Kidney (tissue), 14 donors: Measurements from ENCODE around the gene ANKRD33. TPM values are rescaled to one million over a fixed set of nuclear protein-coding genes. Genes with fewer than 3 reads are reported as not detected.
A peak's percentile ranks its signal among the peaks of the same experiment; 100 is the strongest.

Experiments
- DNase-seq, 5 donors: peaks; one replicate each; pipeline ENCODE4 v3.0.0-alpha.2; 2013 to 2020
- FAIRE-seq: peaks from 2 replicates; lab custom pipeline; 2012; peaks lifted over from hg19 to GRCh38; lab: Jason Lieb, UNC
- H3K27ac ChIP-seq, 2 donors: one replicate each; pipeline ENCODE4 v1.7.0; 2013; ENCODE audit warnings: low read depth in 2 of 2, low read length in 2 of 2, inconsistent platforms in 1 of 2
- H3K27me3 ChIP-seq: one replicate; pipeline ENCODE4 v1.7.1; 2013; ENCODE audit warnings: low read length, inconsistent platforms; ENCODE audit not compliant: control insufficient read depth, insufficient read depth
- H3K36me3 ChIP-seq, 3 donors: one replicate each; pipeline versions ENCODE4 v1.7.0 to v1.7.1; 2013; ENCODE audit warnings: low read length in 3 of 3, control low read depth in 1 of 3, inconsistent platforms in 1 of 3; ENCODE audit not compliant: insufficient read depth in 3 of 3, control insufficient read depth in 2 of 3
- H3K4me1 ChIP-seq, 3 donors: one replicate each; pipeline versions ENCODE4 v1.7.0 to v1.7.1; 2013; ENCODE audit warnings: low read length in 3 of 3, inconsistent platforms in 1 of 3, low read depth in 1 of 3; ENCODE audit not compliant: control insufficient read depth in 2 of 3, insufficient read depth in 2 of 3
- H3K4me3 ChIP-seq, 3 donors: one replicate each; pipeline versions ENCODE4 v1.7.0 to v1.8.1; 2013; ENCODE audit warnings: low read length in 3 of 3, control low read depth in 1 of 3, inconsistent platforms in 1 of 3
- H3K9ac ChIP-seq, 3 donors: one replicate each; pipeline versions ENCODE4 v1.7.0 to v1.7.1; 2013; ENCODE audit warnings: low read length in 3 of 3, control low read depth in 1 of 3, inconsistent platforms in 1 of 3
- H3K9me3 ChIP-seq, 3 donors: one replicate each; pipeline versions ENCODE4 v1.7.0 to v1.7.1; 2013; ENCODE audit warnings: low read length in 3 of 3, control low read depth in 1 of 3, inconsistent platforms in 1 of 3; ENCODE audit not compliant: control insufficient read depth in 2 of 3, insufficient read depth in 1 of 3
- intact Hi-C: fragments of 100-400 bp; cut with DNase I; formaldehyde crosslinking; loops from one replicate; pipeline ENCODE4 v1.11.1; 2022
- polyA plus RNA-seq: library from polyadenylated mRNA; stranded (reverse); fragments of 350-450 nt; fragmentation: Illumina TruSeq; extraction: RNeasy Lipid Tissue Mini Kit (QIAGEN cat#74804); gene quantifications from one replicate; pipeline ENCODE4 v1.2.3, GENCODE V29; 2014; ENCODE audit warnings: low read depth, low replicate concordance; ENCODE audit not compliant: insufficient read depth
- total RNA-seq: library from RNA; stranded (reverse); fragmentation: NEBNext Ultra II Directional; extraction: Animal tissue kit (Norgen Biotek cat#: 25700); gene quantifications from one replicate; pipeline ENCODE4 v1.2.1, GENCODE V29; 2021
- TF ChIP-seq, protein P1 (sequence below): IDR thresholded peaks from 3 replicates; pipeline ENCODE4 v1.5.1; 2012; ENCODE audit warnings: mild to moderate bottlenecking, moderate library complexity, borderline replicate concordance; ENCODE audit not compliant: insufficient read depth; ENCODE audit errors: extremely low read depth
- donor health status: control.
- donor health status: control.
- donor health status: control.
- donor health status: control.
- donor health status: control.
- donor health status: DM: yes; HTN: yes; CAD: no.
- donor health status: Normal renal cell carcinoma (clear cell type).

The ANKRD33 gene
- total and polyA plus RNA-seq, 2 donors from 2014 or later: not detected

- no peak for FAIRE-seq
- Histone ChIP-seq H3K4me3 (no peak overlapping the region), H3K27me3 (no peaks in the 10 kb centered on the region), H3K27ac (no peak overlapping the region), H3K9me3 (no peaks in the 10 kb centered on the region), H3K9ac (no peak overlapping the region), H3K36me3 (no peaks in the 10 kb centered on the region), H3K4me1 (peaks cover 0 to 15% (median 12%) of the 10 kb centered on the region in 3 donors)
- intact Hi-C loops: no loop called here
- DNase-seq: peak in 1 of 5 donors; percentile 61
- TF ChIP-seq, protein P1, sequence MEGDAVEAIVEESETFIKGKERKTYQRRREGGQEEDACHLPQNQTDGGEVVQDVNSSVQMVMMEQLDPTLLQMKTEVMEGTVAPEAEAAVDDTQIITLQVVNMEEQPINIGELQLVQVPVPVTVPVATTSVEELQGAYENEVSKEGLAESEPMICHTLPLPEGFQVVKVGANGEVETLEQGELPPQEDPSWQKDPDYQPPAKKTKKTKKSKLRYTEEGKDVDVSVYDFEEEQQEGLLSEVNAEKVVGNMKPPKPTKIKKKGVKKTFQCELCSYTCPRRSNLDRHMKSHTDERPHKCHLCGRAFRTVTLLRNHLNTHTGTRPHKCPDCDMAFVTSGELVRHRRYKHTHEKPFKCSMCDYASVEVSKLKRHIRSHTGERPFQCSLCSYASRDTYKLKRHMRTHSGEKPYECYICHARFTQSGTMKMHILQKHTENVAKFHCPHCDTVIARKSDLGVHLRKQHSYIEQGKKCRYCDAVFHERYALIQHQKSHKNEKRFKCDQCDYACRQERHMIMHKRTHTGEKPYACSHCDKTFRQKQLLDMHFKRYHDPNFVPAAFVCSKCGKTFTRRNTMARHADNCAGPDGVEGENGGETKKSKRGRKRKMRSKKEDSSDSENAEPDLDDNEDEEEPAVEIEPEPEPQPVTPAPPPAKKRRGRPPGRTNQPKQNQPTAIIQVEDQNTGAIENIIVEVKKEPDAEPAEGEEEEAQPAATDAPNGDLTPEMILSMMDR: no peak
These were observed 50.0 kb downstream of the ANKRD33 start for GRCh38 chr12:51937926-51938325.

GRCh38 chr12:51938726-51939125 is 50.8 kb downstream of the ANKRD33 start:
- H3K9ac ChIP-seq: no peak overlapping the region
- no peak for FAIRE-seq

GRCh38 chr12:51941011-51941581 is 53.2 kb downstream of the ANKRD33 start:
- H3K36me3 ChIP-seq: no peaks in the 10 kb centered on the region
- no peak overlapping the region for H3K4me3 ChIP-seq
- intact Hi-C loops: no loop called here
- H3K9me3 ChIP-seq: peaks cover 0 to 8% (median 0%) of the 10 kb centered on the region in 3 donors
- H3K27me3 ChIP-seq: no peaks in the 10 kb centered on the region
- no peak for FAIRE-seq
- no peak overlapping the region for H3K9ac ChIP-seq
- no peak overlapping the region for H3K27ac ChIP-seq
- H3K4me1 ChIP-seq: peaks cover 0 to 15% (median 14%) of the 10 kb centered on the region in 3 donors
- DNase-seq: peak in 1 of 5 donors; percentile 72
- TF ChIP-seq, protein P1: no peak

More at GRCh38 chr12:51938726-51939125, 50.8 kb downstream of the ANKRD33 start:
- H3K36me3 ChIP-seq: no peaks in the 10 kb centered on the region
- TF ChIP-seq, protein P1: no peak
- no peaks in the 10 kb centered on the region for H3K27me3 ChIP-seq
- H3K9me3 ChIP-seq: no peaks in the 10 kb centered on the region
- no peak overlapping the region for H3K27ac ChIP-seq
- peaks cover 0 to 15% (median 14%) of the 10 kb centered on the region in 3 donors for H3K4me1 ChIP-seq
- no peak for DNase-seq
- intact Hi-C loops: no loop called here
- H3K4me3 ChIP-seq: no peak overlapping the region

Other genes starting within 250 kb of the ANKRD33 start
- gene FIGNL2, start 39.4 kb upstream of the ANKRD33 start, total RNA-seq: 6.1 TPM
- 3.1 TPM for gene FIGNL2, start 39.4 kb upstream of the ANKRD33 start, polyA plus RNA-seq
- gene ACVRL1, start 19.4 kb downstream of the ANKRD33 start, total RNA-seq: 88.4 TPM
- gene ACVRL1, start 19.4 kb downstream of the ANKRD33 start, polyA plus RNA-seq: 29.1 TPM
- 95.5 TPM for gene ACVR1B, start 63.6 kb downstream of the ANKRD33 start, total RNA-seq
- gene ACVR1B, start 63.6 kb downstream of the ANKRD33 start, polyA plus RNA-seq: 30.6 TPM
- 52.3 TPM for gene TAMALIN, start 118.8 kb downstream of the ANKRD33 start, total RNA-seq
- gene TAMALIN, start 118.8 kb downstream of the ANKRD33 start, polyA plus RNA-seq: 22.3 TPM
- 37.2 TPM for gene NR4A1, start 163.3 kb downstream of the ANKRD33 start, total RNA-seq
- gene NR4A1, start 163.3 kb downstream of the ANKRD33 start, polyA plus RNA-seq: 54.1 TPM
- 32.1 TPM for gene ATG101, start 181.9 kb downstream of the ANKRD33 start, total RNA-seq
- gene ATG101, start 181.9 kb downstream of the ANKRD33 start, polyA plus RNA-seq: 53.0 TPM
- gene SMIM41, start 191.6 kb downstream of the ANKRD33 start, total RNA-seq: 0.31 TPM
- gene SMIM41, start 191.6 kb downstream of the ANKRD33 start, polyA plus RNA-seq: not detected